Natural killer cell (primary cell): ENCODE measurements around the gene PHF14. TPM values are rescaled to one million over a fixed set of nuclear protein-coding genes. Genes with fewer than 3 reads are reported as not detected.
A peak's percentile ranks its signal among the peaks of the same experiment; 100 is the strongest.
"Not testable (repeated sequence)": the region's sequence is repeated elsewhere in the genome, so short reads cannot be mapped to it uniquely, and the experiment has no call there.

Experiments used
- ATAC-seq, 3 donors: fragments of 150-1000 bp in 2 of 3; fragments of 200-7000 bp in 1 of 3; cut with Tn5 transposase; 1 replicate in 1 of 3; 2 replicates in 2 of 3; pipeline ENCODE4 v1.10.0; 2021; ENCODE audit warnings: mild to moderate bottlenecking in 2 of 3, moderate library complexity in 2 of 3
- DNase-seq, 2 donors: peaks; one replicate each; pipeline versions ENCODE4 v3.0.0 to v3.0.0-alpha.2; 2013 to 2021; ENCODE audit warnings: mixed read lengths in 1 of 2
- H3K27ac ChIP-seq: one replicate; pipeline ENCODE4 v1.5.1; 2013; ENCODE audit warnings: mild to moderate bottlenecking, low read length
- H3K27me3 ChIP-seq: one replicate; pipeline ENCODE4 v1.6.1; 2013; ENCODE audit warnings: low read length; ENCODE audit not compliant: control insufficient read depth, insufficient read depth
- H3K36me3 ChIP-seq: one replicate; pipeline ENCODE4 v1.6.1; 2013; ENCODE audit warnings: low read length; ENCODE audit not compliant: control insufficient read depth, insufficient read depth
- H3K4me1 ChIP-seq: one replicate; pipeline ENCODE4 v1.6.1; 2013; ENCODE audit warnings: low read length; ENCODE audit not compliant: control insufficient read depth, insufficient read depth
- H3K4me3 ChIP-seq: one replicate; pipeline ENCODE4 v1.5.1; 2013; ENCODE audit warnings: low read length
- H3K9me3 ChIP-seq: one replicate; pipeline ENCODE4 v1.6.1; 2013; ENCODE audit warnings: low read length; ENCODE audit not compliant: control insufficient read depth, insufficient read depth
- H3K27ac Mint-ChIP-seq, 2 donors: one replicate each; pipeline ENCODE4 v1.8.0; 2022; ENCODE audit warnings: mild to moderate bottlenecking in 2 of 2, mixed read lengths in 2 of 2, moderate library complexity in 1 of 2
- H3K27me3 Mint-ChIP-seq, 2 donors: one replicate each; pipeline ENCODE4 v1.8.0; 2022; ENCODE audit warnings: low read depth in 2 of 2, mixed read lengths in 2 of 2
- H3K36me3 Mint-ChIP-seq: one replicate; pipeline ENCODE4 v1.8.0; 2022; ENCODE audit warnings: mixed read lengths
- H3K4me1 Mint-ChIP-seq, 2 donors: one replicate each; pipeline ENCODE4 v1.8.0; 2022; ENCODE audit warnings: mixed read lengths in 2 of 2
- H3K4me3 Mint-ChIP-seq: one replicate; pipeline ENCODE4 v1.8.0; 2022; ENCODE audit warnings: mild to moderate bottlenecking, moderate library complexity, mixed read lengths
- H3K9me3 Mint-ChIP-seq, 2 donors: one replicate each; pipeline ENCODE4 v1.8.0; 2022; ENCODE audit warnings: mixed read lengths in 2 of 2
- CTCF ChIP-seq: fragments of 200-600 bp; IDR thresholded peaks from one replicate; pipeline ENCODE4 v1.8.0; 2022; ENCODE audit warnings: antibody characterized with exemption
- WGBS: methylation state at CpG from one replicate; pipeline ENCODE4 v1.1.7; 2013; ENCODE audit warnings: missing lambda C conversion rate; ENCODE audit not compliant: insufficient coverage; 5-methylcytosine and 5-hydroxymethylcytosine counted together
- intact Hi-C: fragments of 100-400 bp; cut with micrococcal nuclease; formaldehyde crosslinking; loops from one replicate; pipeline ENCODE4 v1.14.2; 2022
- total RNA-seq, 4 donors: library from RNA; stranded (reverse); fragments of 120-200 nt in 1 of 4; gene quantifications; one replicate each; pipeline versions ENCODE4 v1.2.3 to v1.2.4, GENCODE V29; 2013 to 2022

Gene PHF14
- total RNA-seq, 3 donors from 2014 or later (not counting 1 experiment from before 2014, with no cell fraction given) = 23.6 to 30.8 (median 27.7) TPM

- intact Hi-C loops = loop anchor here (1.0 kb wide), 1 partner anchor 33 kb away; the partner anchor contains the start of gene PHF14
- Mint-ChIP-seq H3K4me1 (peaks cover 13 to 15% of the 10 kb centered on the region in 2 donors), H3K9me3 (no peaks in the 10 kb centered on the region), H3K27me3 (no peaks in the 10 kb centered on the region), H3K27ac (no peak overlapping the region), H3K36me3 (peaks cover 7% of the 10 kb centered on the region), H3K4me3 (no peak overlapping the region)
- peaks cover 20% of the 10 kb centered on the region for H3K36me3 ChIP-seq
- peak overlapping the region; percentile 97 for H3K27ac ChIP-seq
- no peaks in the 10 kb centered on the region for H3K9me3 ChIP-seq
- WGBS = under 1% methylated on average over 61 of the region's 61 CpGs
- TF ChIP-seq CTCF = no peak
- DNase-seq (peak; percentile 86 to 96), ATAC-seq (peak; percentile 87 to 97 (median 88))
- peaks cover 13% of the 10 kb centered on the region for H3K4me1 ChIP-seq
- peak overlapping the region; percentile 79 for H3K4me3 ChIP-seq
- no peaks in the 10 kb centered on the region for H3K27me3 ChIP-seq
Observed at GRCh38 chr7:10939911-10940703, 33.6 kb upstream of the PHF14 start.

- TF ChIP-seq CTCF = no peak
- no peak for ATAC-seq
- H3K27ac ChIP-seq = peak overlapping the region; percentile 83
- H3K27me3 ChIP-seq = no peaks in the 10 kb centered on the region
- H3K36me3 ChIP-seq = peaks cover 13% of the 10 kb centered on the region
- no peaks in the 10 kb centered on the region for H3K9me3 Mint-ChIP-seq
- H3K4me3 ChIP-seq = peak overlapping the region; percentile 79
- intact Hi-C loops = loop anchor here (1.0 kb wide), 1 partner anchor 32 kb away; the partner anchor contains the start of gene PHF14
- H3K4me1 ChIP-seq = peaks cover 13% of the 10 kb centered on the region
- no peak overlapping the region for H3K27ac Mint-ChIP-seq
- H3K4me1 Mint-ChIP-seq = peaks cover 8 to 9% of the 10 kb centered on the region in 2 donors
- peaks cover 7% of the 10 kb centered on the region for H3K36me3 Mint-ChIP-seq
- no peak overlapping the region for H3K4me3 Mint-ChIP-seq
- WGBS = 23% methylated on average over 13 of the region's 18 CpGs
- H3K9me3 ChIP-seq = no peaks in the 10 kb centered on the region
- DNase-seq = peak in 1 of 2 donors; percentile 63
- H3K27me3 Mint-ChIP-seq = peaks cover 0 to 3% of the 10 kb centered on the region in 2 donors
Observed at GRCh38 chr7:10940704-10941355, 32.8 kb upstream of the PHF14 start.

- Mint-ChIP-seq H3K4me1 (no peaks in the 10 kb centered on the region), H3K9me3 (no peaks in the 10 kb centered on the region), H3K27me3 (peaks cover 11 to 13% of the 10 kb centered on the region in 2 donors), H3K4me3 (no peak overlapping the region), H3K27ac (no peak overlapping the region), H3K36me3 (no peaks in the 10 kb centered on the region)
- no peaks in the 10 kb centered on the region for H3K4me1 ChIP-seq
- no peaks in the 10 kb centered on the region for H3K9me3 ChIP-seq
- no peak for ATAC-seq
- TF ChIP-seq CTCF = no peak
- no peaks in the 10 kb centered on the region for H3K36me3 ChIP-seq
- WGBS = 50% methylated on average over 2 of the region's 2 CpGs
- no peak overlapping the region for H3K4me3 ChIP-seq
- intact Hi-C loops = no loop called here
- peaks cover 2% of the 10 kb centered on the region for H3K27me3 ChIP-seq
- no peak overlapping the region for H3K27ac ChIP-seq
- no peak for DNase-seq
Observed at GRCh38 chr7:10950494-10950893, 23.2 kb upstream of the PHF14 start.

- H3K27ac Mint-ChIP-seq, H3K36me3 ChIP-seq, H3K4me3 ChIP-seq, intact Hi-C loops, H3K4me3 Mint-ChIP-seq, DNase-seq, H3K27me3 ChIP-seq, H3K9me3 ChIP-seq, H3K4me1 Mint-ChIP-seq, ATAC-seq, H3K9me3 Mint-ChIP-seq, H3K4me1 ChIP-seq, H3K27ac ChIP-seq, H3K36me3 Mint-ChIP-seq: not testable (repeated sequence)
- WGBS = 75% methylated on average over 4 of the region's 4 CpGs
- H3K27me3 Mint-ChIP-seq = peaks cover 9 to 11% of the 10 kb centered on the region in 2 donors
Observed at GRCh38 chr7:10950974-10951578, 22.6 kb upstream of the PHF14 start.
